ENCODE results near the gene RHBDF2.

DNA sequence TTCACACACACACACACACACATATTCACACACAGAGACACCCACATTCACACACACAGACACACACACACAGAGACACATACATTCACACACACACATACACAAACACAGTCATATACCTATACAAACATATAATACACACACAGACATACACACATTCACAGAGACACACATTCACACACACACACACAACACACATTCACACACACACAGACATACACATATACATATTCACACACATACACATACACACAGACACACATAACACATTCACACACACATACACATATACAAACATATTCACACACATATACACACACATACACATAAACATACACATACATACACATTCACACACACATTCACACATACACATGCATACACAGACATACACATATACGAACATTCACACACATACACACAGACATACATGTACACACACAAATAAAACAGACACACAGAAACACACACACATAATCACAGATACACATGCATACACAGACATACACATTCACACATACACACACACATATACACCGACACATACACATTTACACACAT lies 46.5 kb upstream of the RHBDF2 start:
- TF ChIP-seq POLR2A (IDR thresholded peaks at IDR 0.05; ENCODE audit: low read length) (no peak), GATA1 (IDR thresholded peaks at IDR 0.05; ENCODE audit: low read depth, low read length) (no peak)

Measured in erythroblast (primary cell).